UCSD-AML1 (cell line): Measurements from ENCODE around the gene MAGEA2.
"Not testable (repeated sequence)": the region's sequence is repeated elsewhere in the genome, so short reads cannot be mapped to it uniquely, and the experiment has no call there.

Experiments
- DNase-seq: peaks from one replicate; lab custom pipeline; 2025; ENCODE audit not compliant: unreplicated experiment; lab: John Stamatoyannopoulos, UW

The MAGEA2 gene

DNA sequence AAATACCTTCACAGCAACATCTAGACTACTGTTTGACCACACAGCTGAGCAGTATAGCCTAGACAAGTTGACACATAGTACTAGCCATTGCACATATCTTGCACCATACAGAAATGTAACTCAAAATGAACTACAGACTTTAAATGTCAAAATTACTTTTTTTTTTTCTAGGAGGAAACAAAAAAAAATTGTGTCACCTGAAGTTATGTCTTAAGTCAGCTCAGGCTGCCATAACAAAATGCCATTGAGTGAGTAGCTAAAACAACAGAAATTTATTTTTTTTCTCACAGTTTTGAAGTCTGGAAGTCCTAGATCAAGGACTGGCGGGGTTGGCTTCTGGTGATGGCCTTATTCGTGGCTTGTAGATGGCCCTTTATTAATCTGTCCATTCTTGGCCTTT is 44.5 kb downstream of the MAGEA2 start, which contains the start of gene CSAG2:
CSAG2 (minus strand) TSS at position 101 of the 400 bp plus-strand sequence. CDS start 161 bp downstream, outside the sequence.
- not testable (repeated sequence) for DNase-seq

DNA sequence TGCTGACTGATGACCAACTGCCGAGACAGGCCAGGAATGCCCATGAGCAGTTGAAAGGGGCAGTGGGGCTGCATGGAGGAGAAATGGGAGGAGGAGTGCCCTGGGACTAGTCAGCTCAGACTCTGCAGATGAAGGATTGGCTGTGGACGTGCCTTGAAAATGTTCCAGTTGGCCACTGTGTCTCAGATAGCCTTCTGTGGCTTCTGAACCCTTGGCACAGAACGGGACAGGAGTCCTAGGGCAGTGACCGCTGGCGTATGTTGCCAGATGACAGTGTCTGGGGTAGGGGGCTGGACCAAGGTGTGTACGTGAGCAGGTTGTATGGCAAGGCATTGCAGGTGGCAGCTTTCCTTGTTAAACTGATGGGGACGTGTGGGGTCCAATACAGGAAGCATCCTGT is 47.1 kb downstream of the MAGEA2 start:
- DNase-seq, result not testable (repeated sequence)

DNA sequence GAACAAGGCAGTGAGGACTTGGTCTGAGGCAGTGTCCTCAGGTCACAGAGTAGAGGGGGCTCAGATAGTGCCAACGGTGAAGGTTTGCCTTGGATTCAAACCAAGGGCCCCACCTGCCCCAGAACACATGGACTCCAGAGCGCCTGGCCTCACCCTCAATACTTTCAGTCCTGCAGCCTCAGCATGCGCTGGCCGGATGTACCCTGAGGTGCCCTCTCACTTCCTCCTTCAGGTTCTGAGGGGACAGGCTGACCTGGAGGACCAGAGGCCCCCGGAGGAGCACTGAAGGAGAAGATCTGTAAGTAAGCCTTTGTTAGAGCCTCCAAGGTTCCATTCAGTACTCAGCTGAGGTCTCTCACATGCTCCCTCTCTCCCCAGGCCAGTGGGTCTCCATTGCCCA is 53.3 kb downstream of the MAGEA2 start:
- not testable (repeated sequence) for DNase-seq
